ENCODE data around the gene SORBS1.

The SORBS1 gene

DNA sequence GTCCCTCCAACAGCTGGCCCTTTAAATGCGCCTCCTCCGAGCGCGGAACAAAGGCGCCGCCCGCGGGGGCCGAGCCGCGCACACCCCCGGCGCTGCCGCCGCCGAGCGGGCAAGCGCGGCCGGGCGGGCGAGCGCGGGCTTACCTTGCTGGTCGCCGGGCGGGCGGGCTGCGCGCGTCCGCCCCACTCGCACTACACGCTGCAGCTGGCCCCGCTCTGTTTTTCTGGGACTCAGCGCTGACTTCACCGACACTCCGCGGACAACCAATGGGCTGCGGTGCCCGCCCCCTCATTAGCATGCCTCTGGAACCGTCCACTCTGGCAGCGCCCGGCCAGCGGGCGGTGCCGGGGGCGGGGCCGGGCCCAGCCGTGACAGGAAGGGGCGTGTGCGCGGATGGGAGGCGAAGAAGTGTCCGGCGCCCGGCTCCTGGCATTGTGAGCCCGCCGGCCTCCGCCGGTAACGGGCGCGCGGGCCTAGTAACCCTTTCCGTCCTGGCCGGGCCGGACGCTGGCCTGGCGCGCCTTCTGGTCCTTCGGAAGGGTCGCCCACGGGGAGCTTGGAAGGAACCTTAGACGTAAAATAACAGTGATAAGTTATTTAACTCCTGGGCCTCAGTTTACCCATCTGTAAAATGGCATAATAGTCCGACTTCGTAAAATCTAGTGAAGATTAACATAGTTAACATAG lies at the start of gene SORBS1:
Gene SORBS1 (minus strand): TSS at position 195 of the 687 bp plus-strand sequence. CDS start 120,236 bp downstream, outside the sequence.
- peak; percentile 73 for DNase-seq (ENCODE audit: low read depth, low spot score)
- H3K27ac ChIP-seq = no peak within 1 kb of the TSS

- H3K27ac ChIP-seq = no peak overlapping the region
- no peak for DNase-seq (ENCODE audit: low read depth, low spot score)
Measured at GRCh38 chr10:95610727-95611126, 49.6 kb upstream of the SORBS1 start.

DNA sequence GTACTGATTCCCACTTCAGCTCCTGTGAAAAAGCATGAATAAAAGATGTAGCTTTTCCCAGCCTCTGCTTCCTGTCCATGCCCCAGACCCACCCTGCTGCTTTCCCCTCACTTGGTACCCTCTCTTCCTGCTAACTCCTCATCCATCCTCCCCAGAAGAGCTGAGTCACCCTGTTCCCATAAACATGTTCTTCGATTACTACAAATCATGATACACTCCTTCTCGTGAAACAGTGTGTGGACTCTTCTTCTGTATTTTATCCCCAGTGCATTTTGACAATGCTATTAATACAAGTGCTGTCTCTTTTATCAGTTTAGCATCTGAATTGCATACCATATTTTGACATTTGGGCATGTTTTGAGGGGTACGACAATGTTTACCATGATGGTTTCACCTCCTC lies 45.8 kb upstream of the SORBS1 start:
- no peak overlapping the region for H3K27ac ChIP-seq
- no peak for DNase-seq (ENCODE audit: low read depth, low spot score)

- no peak overlapping the region for H3K27ac ChIP-seq
- no peak for DNase-seq (ENCODE audit: low read depth, low spot score)
Measured at GRCh38 chr10:95605163-95605562, 44.0 kb upstream of the SORBS1 start.

GRCh38 chr10:95604630-95605029 lies 43.5 kb upstream of the SORBS1 start:
- no peak overlapping the region for H3K27ac ChIP-seq
- DNase-seq (ENCODE audit: low read depth, low spot score) = no peak

DNA sequence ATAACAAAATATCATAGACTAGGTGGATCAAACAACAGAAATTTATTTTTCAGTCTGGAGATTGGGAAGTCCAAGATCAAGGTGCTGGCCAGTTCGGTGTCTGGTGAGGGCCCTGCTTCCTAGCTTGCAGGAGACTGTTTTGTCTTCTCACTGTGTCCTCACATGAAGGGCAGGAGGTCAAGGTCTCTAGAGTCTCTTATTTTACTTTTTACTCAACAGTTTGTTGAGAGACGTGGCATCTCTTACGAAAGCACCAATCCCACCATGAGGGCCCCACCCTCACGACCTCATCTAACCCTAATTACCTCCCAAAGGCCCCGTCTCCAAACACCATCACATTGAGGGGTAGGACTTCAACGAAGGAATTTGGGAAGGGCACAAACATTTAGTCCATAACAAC lies 41.2 kb upstream of the SORBS1 start:
- no peak for DNase-seq (ENCODE audit: low read depth, low spot score)
- H3K27ac ChIP-seq = no peak overlapping the region

DNA sequence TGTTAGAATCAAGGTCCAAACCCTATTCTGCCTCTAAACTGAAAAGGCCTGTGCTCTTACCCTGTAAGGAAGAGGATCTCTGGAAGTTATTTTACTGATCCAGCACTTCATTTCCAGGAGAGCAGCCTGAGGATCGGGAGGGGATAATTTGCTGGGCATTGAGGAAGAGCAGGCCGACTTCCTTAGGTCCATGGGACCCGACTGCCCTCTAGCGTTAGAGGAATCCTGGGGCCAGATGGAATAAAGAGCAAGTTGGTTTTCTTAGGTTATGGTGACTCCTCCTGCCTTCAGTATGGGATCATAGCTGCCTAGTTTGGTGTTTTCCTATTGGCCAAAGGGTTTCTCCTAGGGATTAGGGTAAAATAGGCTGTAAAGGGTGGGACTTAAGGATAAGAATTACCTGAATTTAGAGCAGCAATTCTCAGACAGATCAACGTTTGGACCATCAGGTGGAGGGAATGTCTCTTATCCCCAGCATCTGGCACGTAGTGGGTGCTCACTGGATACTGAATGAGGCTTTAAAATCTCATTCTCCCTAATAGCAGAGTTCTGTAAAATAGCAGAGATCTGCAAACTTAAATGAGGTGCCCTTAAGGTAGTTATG lies 40.0 kb upstream of the SORBS1 start:
- DNase-seq (ENCODE audit: low read depth, low spot score) = peak; percentile 33
- H3K27ac ChIP-seq = no peak overlapping the region

DNA sequence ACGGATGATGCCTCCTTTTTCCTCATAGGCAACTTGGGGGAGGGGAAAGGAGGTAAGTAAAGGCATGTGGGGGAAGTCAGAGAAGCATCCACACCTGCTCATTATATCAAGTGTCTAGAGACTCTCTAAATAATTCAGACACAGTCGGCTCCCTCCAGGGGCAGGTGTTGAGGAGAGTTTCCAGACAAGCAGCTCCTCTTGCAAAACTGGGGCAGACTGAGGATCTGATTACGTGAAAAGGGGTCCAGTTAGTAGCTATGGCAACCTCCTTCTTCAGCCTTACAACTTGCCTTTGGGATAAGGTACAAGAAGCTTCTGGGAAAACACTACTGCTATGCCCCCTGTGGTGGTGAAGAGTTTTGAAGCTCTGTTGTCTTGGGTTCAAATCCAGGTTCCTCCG lies 39.0 kb upstream of the SORBS1 start:
- no peak overlapping the region for H3K27ac ChIP-seq
- no peak for DNase-seq (ENCODE audit: low read depth, low spot score)

DNA sequence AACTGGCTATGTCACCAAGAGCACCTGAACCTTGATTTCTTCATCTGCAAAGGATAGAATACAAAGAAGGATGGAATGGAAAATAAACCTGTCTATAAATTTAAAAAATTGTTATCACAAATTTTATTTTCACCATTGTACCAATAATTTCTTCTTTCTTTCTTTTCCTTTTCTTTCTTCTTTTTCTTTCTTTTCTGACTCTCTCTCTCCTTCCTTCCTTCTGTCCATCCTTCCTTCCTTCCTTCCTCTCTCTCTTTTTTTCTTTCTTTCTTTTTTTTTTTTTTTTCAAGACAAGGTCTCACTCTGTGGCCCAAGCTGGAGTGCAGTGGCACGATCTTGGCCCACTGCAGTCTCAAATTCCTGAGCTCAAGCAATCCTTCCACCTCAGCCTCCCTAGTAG lies 36.6 kb upstream of the SORBS1 start:
- H3K27ac ChIP-seq = no peak overlapping the region
- no peak for DNase-seq (ENCODE audit: low read depth, low spot score)

GRCh38 chr10:95588025-95588424 lies 26.9 kb upstream of the SORBS1 start:
- peak; percentile 6 for DNase-seq (ENCODE audit: low read depth, low spot score)

GRCh38 chr10:95579835-95580535 lies 18.8 kb upstream of the SORBS1 start:
- H3K27ac ChIP-seq = no peak overlapping the region
- DNase-seq (ENCODE audit: low read depth, low spot score) = no peak

More at GRCh38 chr10:95588025-95588424, 26.9 kb upstream of the SORBS1 start:
- no peak overlapping the region for H3K27ac ChIP-seq

- DNase-seq (ENCODE audit: low read depth, low spot score) = no peak
- H3K27ac ChIP-seq = no peak overlapping the region
Measured at GRCh38 chr10:95579292-95579691, 18.1 kb upstream of the SORBS1 start.

- no peak overlapping the region for H3K27ac ChIP-seq
- DNase-seq (ENCODE audit: low read depth, low spot score) = no peak
Measured at GRCh38 chr10:95578619-95579018, 17.4 kb upstream of the SORBS1 start.

DNA sequence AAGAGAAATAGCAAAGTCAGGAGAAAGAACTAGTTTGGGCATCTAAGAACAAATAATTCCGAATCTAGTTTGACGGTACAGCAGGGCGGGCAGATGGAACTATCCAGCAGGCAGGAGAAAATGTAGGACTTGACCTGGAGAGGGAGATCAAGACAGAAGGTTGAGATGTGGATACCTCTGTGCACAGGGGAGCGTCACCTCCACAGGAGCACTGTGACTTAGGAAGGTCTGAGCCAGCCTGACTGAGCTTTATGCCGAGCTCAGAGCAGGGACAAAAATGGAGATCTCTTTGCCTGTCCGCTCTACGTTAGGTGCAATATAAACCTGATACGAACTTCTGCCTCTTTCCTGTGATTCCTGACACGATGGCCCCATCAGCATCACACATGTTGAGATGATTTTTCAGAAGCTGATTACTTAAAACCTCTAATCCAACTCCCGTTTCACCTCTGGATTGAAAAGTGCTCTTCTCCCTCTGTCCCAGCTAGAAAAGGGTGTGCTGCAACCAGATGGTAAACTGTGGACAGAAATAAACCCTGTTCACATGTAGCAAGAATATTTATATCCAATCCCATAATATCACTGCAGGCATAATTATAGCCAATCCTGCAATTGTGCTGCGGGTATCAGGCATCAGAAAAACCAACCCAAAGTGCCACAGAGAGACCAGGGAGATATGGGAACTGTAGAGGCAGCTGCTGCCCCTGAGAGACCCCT lies 13.6 kb upstream of the SORBS1 start:
- DNase-seq (ENCODE audit: low read depth, low spot score) = no peak
- no peak overlapping the region for H3K27ac ChIP-seq

- no peak for DNase-seq (ENCODE audit: low read depth, low spot score)
- H3K27ac ChIP-seq = no peak overlapping the region
Measured at GRCh38 chr10:95573964-95574604, 12.9 kb upstream of the SORBS1 start.

DNA sequence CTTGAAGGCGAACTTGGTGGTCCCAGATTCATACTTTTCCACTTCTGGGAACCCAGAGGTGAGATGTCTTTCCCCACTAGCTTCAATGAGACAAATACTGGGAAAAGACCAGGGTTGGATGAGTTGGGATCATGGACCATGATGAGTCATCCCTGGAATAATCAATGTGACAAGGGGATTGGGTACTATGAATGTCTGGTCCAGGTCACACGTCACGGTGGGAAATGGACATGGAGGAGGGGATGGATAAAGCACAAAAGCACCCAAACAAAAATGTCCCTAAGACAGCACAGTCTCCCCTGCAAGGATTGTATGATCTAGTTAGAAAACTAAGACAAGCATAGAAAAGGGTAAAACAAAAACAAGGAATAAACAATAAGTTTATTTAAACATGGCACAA lies 12.4 kb upstream of the SORBS1 start:
- no peak overlapping the region for H3K27ac ChIP-seq
- no peak for DNase-seq (ENCODE audit: low read depth, low spot score)

DNA sequence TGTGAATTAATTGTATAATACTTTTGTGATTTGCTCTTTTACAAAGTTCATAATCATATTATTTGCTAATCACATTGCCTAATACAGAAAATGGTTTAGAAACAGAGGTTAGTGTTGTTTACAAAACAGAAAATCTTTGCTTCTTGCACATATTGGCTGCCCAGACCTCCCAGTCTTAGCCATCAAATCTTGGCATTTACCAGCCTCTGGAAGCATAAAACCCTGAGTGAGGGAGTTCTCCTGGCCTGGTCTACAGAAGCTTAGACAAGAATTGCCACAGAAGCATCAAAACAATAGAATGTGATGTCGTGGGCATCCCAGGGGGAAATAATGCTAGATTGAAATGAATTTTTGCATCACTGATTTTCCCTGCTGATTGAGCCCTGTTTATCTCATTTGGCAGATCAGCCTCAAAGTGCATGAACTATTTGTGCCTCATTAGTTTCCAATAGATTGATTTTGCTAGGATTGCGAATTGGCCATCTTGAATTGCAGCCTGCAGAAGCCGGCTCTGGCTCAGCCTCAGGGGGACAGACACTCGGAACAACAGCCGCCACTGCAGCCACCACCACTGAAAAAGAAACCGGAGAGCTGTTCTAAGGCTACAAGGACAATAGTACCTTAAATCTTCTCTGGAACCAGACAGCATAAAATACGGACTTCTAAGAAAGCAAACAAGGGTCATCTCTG lies 11.1 kb upstream of the SORBS1 start:
- no peak for DNase-seq (ENCODE audit: low read depth, low spot score)
- H3K27ac ChIP-seq = no peak overlapping the region

DNA sequence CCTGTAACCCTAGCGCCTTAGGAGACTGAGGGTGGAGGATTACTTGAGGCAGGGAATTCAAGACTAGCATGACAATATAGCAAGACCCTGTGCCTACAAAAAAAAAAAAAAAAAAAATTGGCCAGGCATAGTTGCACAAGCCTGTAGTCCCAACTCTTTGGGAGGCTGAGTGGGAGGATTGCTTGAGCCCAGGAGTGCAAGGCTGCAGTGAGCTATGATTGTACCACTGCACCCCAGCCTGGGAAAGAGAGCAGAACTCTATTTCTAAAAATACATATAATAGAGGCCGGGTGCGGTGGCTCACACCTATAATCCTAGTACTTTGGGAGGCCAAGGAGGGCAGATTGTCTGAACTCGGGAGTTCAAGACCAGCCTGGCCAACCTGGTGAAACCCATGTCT lies 10.2 kb upstream of the SORBS1 start:
- H3K27ac ChIP-seq = no peak overlapping the region
- no peak for DNase-seq (ENCODE audit: low read depth, low spot score)

DNA sequence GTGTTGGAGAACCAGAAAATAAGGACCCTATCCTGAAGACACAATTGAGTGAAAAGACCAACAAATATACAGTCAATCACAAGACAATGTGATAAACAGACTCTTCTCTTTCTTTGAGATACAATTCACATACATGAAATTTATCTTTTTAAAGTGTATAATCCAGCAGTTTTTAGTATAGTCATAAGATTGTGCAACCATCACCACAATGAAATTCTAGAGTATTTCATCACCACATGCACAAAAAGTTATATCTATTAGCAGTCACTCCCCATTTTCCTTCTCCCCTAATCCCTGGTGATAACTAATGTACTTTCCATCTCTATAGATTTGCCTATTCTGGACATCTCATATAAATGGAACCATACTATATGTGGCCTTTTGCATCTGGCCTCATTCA lies 8.2 kb upstream of the SORBS1 start:
- H3K27ac ChIP-seq = no peak overlapping the region
- no peak for DNase-seq (ENCODE audit: low read depth, low spot score)
